T-helper 2 cell (primary cell): ENCODE data around the gene TSPAN1.

Experiments used
- DNase-seq, 5 experiments: peaks; one replicate each; pipeline versions ENCODE4 v3.0.0 to v3.0.0-alpha.2; 2012 to 2022

TSPAN1 gene

GRCh38 chr1:46188295-46189030 is 13.6 kb downstream of the TSPAN1 start:
- DNase-seq: no peak

GRCh38 chr1:46190539-46190938 is 15.7 kb downstream of the TSPAN1 start:
- DNase-seq: no peak

- no peak for DNase-seq
Observed at GRCh38 chr1:46191033-46191701, 16.3 kb downstream of the TSPAN1 start.

- DNase-seq: no peak
Observed at GRCh38 chr1:46192171-46192570, 17.3 kb downstream of the TSPAN1 start.

GRCh38 chr1:46193285-46193684 is 18.4 kb downstream of the TSPAN1 start:
- no peak for DNase-seq

GRCh38 chr1:46193984-46194570 is 19.2 kb downstream of the TSPAN1 start:
- no peak for DNase-seq

GRCh38 chr1:46194641-46195193 is 19.8 kb downstream of the TSPAN1 start:
- no peak for DNase-seq

GRCh38 chr1:46196609-46197008 is 21.7 kb downstream of the TSPAN1 start:
- no peak for DNase-seq

- no peak for DNase-seq
Observed at GRCh38 chr1:46197560-46197963, 22.7 kb downstream of the TSPAN1 start.

GRCh38 chr1:46197964-46198811 is 23.3 kb downstream of the TSPAN1 start, which contains the start of gene POMGNT1:
TSS of gene POMGNT1 (minus strand) at chr1:46198434. CDS start at chr1:46197821, 613 bp downstream.
- DNase-seq: peak; percentile 58 to 89 (median 63)

GRCh38 chr1:46199233-46199749 is 24.4 kb downstream of the TSPAN1 start:
- DNase-seq: no peak

GRCh38 chr1:46203738-46204405 is 29.0 kb downstream of the TSPAN1 start:
- no peak for DNase-seq

GRCh38 chr1:46204406-46204742 is 29.5 kb downstream of the TSPAN1 start:
- DNase-seq: no peak

- DNase-seq: no peak
Observed at GRCh38 chr1:46205141-46205540, 30.3 kb downstream of the TSPAN1 start.

- DNase-seq: no peak
Observed at GRCh38 chr1:46205791-46206190, 30.9 kb downstream of the TSPAN1 start.

- no peak for DNase-seq
Observed at GRCh38 chr1:46206399-46206798, 31.5 kb downstream of the TSPAN1 start.

GRCh38 chr1:46210561-46210960 is 35.7 kb downstream of the TSPAN1 start:
- no peak for DNase-seq

GRCh38 chr1:46211051-46211450 is 36.2 kb downstream of the TSPAN1 start:
- no peak for DNase-seq

GRCh38 chr1:46215504-46215903 is 40.6 kb downstream of the TSPAN1 start:
- DNase-seq: no peak

- DNase-seq: no peak
Observed at GRCh38 chr1:46218443-46218842, 43.6 kb downstream of the TSPAN1 start.

- no peak for DNase-seq
Observed at GRCh38 chr1:46219551-46220520, 44.9 kb downstream of the TSPAN1 start.
